Transverse colon (tissue), 4 donors: ENCODE measurements around the gene DCLK2.

ENCODE experiments used
- EP300 ChIP-seq: sonication (generic); formaldehyde crosslinking; IDR thresholded peaks from one replicate; pipeline ENCODE4 v1.6.1; 2017; ENCODE audit warnings: antibody characterized with exemption, low read depth
- POLR2A ChIP-seq: fragments of 450-650 bp; IDR thresholded peaks from one replicate; pipeline ENCODE4 v1.6.1; 2016; ENCODE audit warnings: antibody characterized with exemption, mild to moderate bottlenecking, moderate library complexity
- POLR2AphosphoS5 ChIP-seq, 3 donors: sonication (generic); formaldehyde crosslinking; IDR thresholded peaks; one replicate each; pipeline ENCODE4 v1.6.1; 2016; ENCODE audit warnings: antibody characterized with exemption in 3 of 3
- TF ChIP-seq, protein P1 (sequence below), 5 experiments: fragments of 200-600 bp in 3 of 5; fragments of 450-650 bp in 2 of 5; sonication (generic) in 3 of 5; IDR thresholded peaks; 1 replicate in 2 of 5; 2 replicates in 3 of 5; pipeline ENCODE4 v1.5.1; 2016 to 2017; ENCODE audit warnings: antibody characterized with exemption in 5 of 5, inconsistent platforms in 3 of 5, mild to moderate bottlenecking in 2 of 5, moderate library complexity in 1 of 5

DNA sequence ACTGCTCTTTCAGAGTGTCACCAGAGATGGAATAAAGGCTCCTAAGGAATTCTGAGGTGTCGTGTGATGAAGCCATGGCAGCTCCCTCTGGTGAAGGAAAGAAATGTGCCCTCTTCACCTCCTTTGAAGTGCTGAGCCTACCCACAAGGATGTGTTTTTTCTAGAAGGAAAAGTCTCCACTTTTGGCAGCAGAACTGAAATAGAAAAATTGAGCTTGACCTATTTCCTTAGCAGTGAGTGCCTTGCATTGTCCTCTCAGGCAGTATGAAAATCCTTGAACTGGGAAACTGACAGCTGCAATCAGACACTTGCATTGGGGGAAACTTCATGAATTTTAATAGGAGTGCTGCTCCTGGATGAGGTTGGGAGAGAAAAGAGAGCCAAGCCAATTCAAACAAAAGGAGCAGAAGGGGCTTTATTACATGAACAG, 95.2 kb downstream of the DCLK2 start:
- TF ChIP-seq, protein P1, sequence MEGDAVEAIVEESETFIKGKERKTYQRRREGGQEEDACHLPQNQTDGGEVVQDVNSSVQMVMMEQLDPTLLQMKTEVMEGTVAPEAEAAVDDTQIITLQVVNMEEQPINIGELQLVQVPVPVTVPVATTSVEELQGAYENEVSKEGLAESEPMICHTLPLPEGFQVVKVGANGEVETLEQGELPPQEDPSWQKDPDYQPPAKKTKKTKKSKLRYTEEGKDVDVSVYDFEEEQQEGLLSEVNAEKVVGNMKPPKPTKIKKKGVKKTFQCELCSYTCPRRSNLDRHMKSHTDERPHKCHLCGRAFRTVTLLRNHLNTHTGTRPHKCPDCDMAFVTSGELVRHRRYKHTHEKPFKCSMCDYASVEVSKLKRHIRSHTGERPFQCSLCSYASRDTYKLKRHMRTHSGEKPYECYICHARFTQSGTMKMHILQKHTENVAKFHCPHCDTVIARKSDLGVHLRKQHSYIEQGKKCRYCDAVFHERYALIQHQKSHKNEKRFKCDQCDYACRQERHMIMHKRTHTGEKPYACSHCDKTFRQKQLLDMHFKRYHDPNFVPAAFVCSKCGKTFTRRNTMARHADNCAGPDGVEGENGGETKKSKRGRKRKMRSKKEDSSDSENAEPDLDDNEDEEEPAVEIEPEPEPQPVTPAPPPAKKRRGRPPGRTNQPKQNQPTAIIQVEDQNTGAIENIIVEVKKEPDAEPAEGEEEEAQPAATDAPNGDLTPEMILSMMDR (IDR thresholded peaks at IDR 0.05) = no peak
- no peak for TF ChIP-seq POLR2AphosphoS5 (IDR thresholded peaks at IDR 0.05)
- no peak for TF ChIP-seq POLR2A
- no peak for TF ChIP-seq EP300
